Parietal lobe (tissue), 2 donors: ENCODE results near the gene KIAA1549. TPM values are rescaled to one million over a fixed set of nuclear protein-coding genes. Genes with fewer than 3 reads are reported as not detected.

Experiments used
- small RNA-seq: library from RNA; depleted of rRNA; stranded (forward); fragments of <200 nt; gene quantifications from one replicate; pipeline ENCODE3, GENCODE V24; 2014; ENCODE audit warnings: low replicate concordance
- total RNA-seq: library from RNA; depleted of rRNA; stranded (reverse); fragments of >200 nt; gene quantifications from one replicate; pipeline ENCODE4 v1.2.3, GENCODE V29; 2014

The KIAA1549 gene
- total RNA-seq: 57.9 TPM

GRCh38 chr7:138981332-138982203 lies at the start of gene KIAA1549:
Gene KIAA1549, minus strand, starts transcription at chr7:138981389. Its CDS starts 120 bp downstream, at chr7:138981269.

DNA sequence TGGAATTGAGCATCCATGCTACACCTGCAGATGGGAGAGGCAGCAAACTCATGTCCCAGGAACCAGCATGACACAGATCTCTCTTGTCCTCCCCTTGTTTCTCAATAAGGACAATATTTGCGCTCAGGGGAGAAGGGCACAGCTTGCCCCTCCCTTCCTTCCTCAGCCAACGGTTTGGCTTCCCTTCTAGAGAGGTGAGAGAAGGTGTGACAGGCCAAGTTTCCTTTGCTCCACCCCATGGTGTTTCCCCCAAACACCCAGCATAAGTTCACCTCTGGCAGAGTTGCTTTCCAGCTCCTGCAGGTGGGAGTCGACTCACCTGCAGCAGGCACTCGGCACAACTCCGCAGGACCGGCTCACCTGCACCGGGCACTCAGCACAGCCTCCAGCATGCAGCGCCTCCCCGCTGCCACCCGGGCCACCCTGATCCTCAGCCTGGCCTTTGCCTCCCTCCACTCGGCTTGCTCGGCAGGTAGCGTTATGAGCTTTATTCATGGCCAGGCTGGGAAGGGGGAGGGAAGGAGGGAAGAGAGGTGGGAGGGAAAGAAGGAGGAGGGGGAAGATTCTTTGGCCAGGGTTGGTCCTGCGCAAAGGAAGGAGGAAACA lies 183.4 kb downstream of the KIAA1549 start, which contains the start of the genes ATP6V0A4 and TMEM213:
TSS of gene ATP6V0A4 (minus strand) at position 482 of the 606 bp plus-strand sequence. CDS start 26,949 bp downstream, outside the sequence.
TSS of gene TMEM213 (plus strand) at position 280 of the 606 bp plus-strand sequence. CDS start at position 391, 111 bp downstream.

Small RNA genes lying within 50 kb of the gene (small RNA-seq; reads per million reads assigned to genes)
- not detected for gene RNU6-1272P

Other genes with a start within 250 kb of the KIAA1549 start
- not detected for gene TMEM213, start 183.4 kb downstream of the KIAA1549 start, total RNA-seq
- 0.94 TPM for gene ATP6V0A4, start 183.2 kb downstream of the KIAA1549 start, total RNA-seq
- gene ZC3HAV1L, start 54.7 kb upstream of the KIAA1549 start, total RNA-seq: 16.0 TPM
- 4.7 TPM for gene ZC3HAV1, start 128.3 kb upstream of the KIAA1549 start, total RNA-seq
- gene UBN2, start 249.8 kb upstream of the KIAA1549 start, total RNA-seq: 52.9 TPM